ENCODE measurements around the gene RAPGEF4.

RAPGEF4 gene

DNA sequence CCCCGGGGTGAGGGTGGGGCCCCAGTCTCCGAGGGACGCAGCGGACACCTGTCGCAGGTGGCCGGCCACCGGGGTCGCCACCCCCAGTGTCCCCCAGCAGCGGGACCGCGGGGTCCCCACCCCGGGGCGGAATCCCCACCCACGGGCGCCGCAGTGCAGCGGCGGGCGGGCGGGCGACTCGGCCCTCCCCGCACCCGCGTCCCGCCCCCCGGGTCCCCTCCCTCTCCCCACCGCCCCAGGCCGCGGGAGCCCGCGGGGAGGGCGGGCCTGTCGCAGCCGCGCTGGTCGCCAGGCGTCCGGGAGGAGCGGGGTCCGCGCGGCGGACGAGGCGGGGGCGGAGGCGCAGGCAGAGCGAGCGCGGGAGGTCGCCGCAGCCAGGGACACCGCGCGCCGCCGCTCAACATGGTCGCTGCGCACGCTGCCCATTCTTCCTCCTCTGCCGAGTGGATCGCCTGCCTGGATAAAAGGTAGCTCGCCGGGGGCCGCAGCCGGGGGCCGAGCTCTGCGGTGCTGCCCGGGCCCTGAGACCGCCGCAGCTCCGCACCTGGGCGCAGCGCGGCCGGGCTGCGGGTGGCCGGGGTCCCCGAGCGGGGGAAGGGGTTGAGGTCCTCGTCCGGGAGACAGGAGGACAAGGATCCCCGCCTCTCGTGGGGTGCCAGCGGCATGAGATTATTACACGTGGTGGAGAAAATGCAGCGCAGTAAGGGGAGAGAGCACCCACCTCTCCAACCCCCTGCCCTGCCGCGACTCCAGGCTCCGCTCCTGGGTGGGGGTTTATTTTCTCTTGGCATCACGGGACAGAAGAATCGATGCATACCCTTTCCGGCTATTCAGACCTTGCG, at the start of gene RAPGEF4:
RAPGEF4 (plus strand) TSS at position 264 of the 842 bp plus-strand sequence; CDS start at position 403, 139 bp downstream.
- peak; percentile 3 for DNase-seq

DNA sequence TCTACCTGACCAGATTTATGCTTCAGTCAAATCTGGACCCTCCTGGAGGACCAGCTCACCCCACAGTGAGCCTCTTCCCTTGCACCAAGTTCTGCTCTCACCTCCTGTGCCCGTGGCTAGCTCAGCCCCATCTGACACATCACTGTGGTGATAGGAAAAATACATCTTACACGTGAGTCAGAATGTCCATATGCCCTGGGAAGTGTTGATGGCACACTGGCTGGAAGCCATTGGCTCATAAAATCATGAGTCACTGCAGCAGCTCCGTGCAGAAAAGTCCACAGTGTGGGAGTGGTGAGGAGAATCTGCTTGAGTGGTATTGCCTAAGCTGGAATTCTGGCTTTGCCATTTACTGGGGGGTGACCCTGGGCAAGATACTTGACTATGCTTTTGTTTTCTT, 42.6 kb upstream of the RAPGEF4 start:
- peak; percentile 29 for DNase-seq

GRCh38 chr2:172693529-172694455, 41.9 kb upstream of the RAPGEF4 start:
- DNase-seq: no peak

DNA sequence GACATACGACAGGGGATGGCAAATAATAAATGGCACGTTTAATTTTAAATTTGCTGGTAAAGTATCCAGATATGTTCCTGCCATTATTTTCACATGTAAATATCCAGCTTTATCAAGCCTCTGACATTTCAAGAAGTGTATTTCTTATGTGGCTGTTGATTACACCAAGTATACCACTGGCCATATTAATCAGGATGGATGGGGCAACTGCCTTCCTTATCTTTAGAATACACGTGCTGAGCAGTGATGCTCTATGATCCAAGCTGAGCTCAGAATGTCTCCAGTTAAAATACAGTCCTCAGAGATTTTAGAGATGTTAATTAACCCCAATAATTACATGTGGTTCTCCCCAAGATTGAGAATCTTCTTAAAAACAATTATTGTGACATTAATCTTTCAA, 38.3 kb upstream of the RAPGEF4 start:
- no peak for DNase-seq

DNA sequence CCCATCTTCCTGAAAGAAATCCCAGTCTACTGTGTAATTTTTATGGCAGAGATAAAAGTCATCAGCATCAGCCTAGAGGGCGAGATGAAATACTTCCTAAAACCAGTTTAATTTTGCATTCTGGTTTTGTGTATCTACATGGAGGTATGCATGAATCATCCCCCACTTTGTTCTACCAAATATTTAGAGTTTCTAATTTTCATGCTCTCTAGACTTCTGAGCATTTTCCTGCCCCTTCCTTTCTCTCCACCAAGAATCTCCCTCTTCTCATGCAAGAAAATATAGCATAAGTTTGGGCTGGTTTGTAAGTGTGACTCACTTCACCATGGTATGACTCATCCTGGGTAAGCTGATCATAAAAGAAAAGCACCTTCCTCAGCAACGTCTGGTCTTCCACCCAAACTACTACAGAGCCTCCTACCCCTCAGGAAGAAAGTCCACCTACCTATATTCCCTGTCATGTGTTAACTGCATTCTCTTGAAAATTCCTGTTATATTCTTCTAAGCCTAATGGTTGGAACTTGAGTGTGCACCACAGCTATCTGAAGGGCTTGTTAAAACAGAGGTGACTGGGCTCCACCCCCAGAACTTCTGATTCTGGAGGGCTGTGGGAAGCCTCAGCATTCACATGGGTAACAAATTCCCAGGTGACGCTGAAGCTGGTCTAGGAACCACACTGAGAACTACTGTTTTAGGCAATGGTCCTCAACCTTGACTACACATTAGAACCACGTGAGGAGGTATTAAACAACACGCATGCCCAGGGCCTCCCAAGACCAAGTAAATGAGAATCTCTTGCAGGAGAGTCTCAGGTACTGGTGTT, 37.4 kb upstream of the RAPGEF4 start:
- no peak for DNase-seq

DNA sequence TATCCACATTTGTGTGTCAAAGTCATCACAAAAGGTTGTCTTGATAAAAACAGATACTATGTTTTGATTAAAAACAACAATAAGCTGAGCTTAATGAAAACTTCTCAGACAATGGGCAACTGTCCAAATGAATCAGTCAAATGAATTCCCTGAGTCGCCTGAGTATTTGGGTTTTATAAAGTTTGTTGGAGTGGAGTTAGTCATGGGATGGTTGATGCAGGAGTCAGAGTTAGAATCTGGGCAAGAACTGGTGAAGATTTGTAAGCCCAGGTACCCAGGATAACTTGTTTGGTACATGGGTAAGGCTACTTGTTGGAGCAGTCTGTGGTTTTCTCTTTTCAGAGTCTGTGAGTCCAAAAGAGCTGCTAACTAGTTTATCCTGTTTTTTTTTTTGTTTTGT, 34.4 kb upstream of the RAPGEF4 start:
- DNase-seq: no peak

- no peak for DNase-seq
Observed at GRCh38 chr2:172702451-172702850, 33.2 kb upstream of the RAPGEF4 start.

DNA sequence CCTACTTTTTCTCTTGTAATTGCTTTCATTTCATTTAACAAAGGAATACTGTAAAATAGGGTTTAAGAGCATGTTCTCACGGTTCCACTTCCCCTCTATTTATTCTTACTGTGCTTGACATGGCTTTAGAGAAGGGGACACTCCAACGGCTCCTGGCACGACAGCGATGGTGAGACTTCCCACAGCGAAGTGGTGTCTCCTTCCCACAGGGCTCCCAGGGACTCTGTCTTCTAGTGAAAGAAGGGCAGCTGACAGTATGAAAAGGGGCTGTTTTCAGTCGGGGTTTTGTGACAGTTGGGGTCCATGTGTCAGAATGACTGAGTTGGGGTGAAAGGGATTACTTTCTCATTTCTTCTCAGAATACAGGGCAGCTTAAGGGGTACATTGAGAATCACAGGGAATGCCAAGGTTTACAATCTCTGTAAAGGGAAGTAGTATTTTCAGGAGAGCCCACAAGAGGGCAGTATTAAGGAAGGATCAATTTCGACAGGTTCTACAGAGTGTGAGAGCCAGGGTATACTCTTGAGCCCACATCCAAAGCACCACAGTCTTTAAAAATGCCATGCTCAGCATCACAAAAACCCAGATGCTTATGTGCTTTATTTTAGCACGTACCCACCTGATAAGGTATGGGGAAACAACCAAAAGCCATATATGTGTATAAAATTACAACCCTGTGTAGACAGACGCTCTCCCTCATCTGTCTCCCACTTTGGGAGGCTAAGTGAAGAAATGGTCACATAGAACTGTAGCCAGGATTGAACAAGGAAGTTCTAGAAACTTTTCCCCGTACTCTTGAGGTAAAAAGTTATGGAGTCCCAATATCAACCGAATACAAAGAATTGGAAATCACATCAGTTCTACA, 31.3 kb upstream of the RAPGEF4 start:
- DNase-seq: no peak

- DNase-seq: no peak
Observed at GRCh38 chr2:172705352-172705751, 30.3 kb upstream of the RAPGEF4 start.

DNA sequence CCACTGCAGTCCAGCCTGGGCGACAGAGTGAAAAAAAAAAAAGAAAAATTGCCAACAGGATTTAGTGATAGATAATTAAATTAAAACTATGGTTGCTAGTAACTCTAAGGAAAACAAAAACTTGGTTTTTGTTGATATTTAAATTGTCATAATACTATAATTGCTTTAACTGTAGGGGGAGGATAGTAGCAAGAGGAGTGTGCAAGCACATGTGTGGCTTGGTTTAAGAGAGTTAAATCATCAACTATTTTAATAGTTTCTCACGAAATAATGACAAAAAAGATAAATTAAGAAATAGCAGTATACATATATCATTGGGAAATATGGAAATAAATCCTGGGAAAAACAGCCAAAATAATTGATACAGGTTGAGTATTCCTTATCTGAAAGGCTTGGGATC, 27.4 kb upstream of the RAPGEF4 start:
- DNase-seq: no peak

- DNase-seq: no peak
Observed at GRCh38 chr2:172709566-172710291, 25.9 kb upstream of the RAPGEF4 start.

DNA sequence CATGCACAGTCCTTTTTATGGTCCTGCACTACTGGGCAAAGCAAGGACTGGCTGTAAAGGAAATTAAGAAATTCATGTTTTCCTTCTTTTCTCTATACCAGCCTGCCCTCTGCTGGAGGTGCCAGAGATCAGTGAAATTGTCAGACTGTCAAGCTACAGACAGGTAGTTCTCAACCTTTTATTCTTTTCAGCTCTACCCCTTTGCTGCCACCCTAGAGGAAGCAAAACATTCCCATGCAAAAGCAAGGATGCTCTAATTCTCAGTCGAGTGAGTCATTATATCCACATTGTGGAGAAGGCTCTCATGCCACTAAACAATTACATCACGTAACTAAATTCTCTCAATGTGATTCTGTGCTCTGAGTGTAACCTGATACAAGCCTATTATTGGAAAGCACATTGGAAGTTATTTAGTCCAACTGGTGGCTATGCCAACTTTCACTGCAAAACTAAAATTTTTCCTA, 25.0 kb upstream of the RAPGEF4 start:
- peak; percentile 42 for DNase-seq

GRCh38 chr2:172711110-172711509, 24.5 kb upstream of the RAPGEF4 start:
- DNase-seq: no peak

DNA sequence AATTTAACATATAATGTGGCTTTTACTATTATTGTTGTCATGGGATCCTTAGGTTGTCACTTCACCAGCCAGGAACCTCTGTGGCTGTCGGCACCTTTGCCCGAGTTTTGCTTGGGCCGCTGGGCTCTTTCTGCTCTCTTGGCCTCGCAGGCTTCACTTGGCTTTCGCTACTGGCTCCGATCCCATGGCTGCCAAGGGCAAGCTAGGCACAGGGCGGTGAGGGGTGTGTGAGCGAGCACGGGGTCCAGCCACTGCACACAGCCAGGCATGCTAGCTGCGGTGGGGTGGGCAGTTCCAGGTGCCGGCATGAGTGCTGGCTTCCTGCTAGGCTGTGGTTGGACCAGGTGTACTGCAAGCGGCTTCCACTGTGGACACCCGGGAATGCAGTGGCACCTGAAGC, 23.4 kb upstream of the RAPGEF4 start:
- no peak for DNase-seq

DNA sequence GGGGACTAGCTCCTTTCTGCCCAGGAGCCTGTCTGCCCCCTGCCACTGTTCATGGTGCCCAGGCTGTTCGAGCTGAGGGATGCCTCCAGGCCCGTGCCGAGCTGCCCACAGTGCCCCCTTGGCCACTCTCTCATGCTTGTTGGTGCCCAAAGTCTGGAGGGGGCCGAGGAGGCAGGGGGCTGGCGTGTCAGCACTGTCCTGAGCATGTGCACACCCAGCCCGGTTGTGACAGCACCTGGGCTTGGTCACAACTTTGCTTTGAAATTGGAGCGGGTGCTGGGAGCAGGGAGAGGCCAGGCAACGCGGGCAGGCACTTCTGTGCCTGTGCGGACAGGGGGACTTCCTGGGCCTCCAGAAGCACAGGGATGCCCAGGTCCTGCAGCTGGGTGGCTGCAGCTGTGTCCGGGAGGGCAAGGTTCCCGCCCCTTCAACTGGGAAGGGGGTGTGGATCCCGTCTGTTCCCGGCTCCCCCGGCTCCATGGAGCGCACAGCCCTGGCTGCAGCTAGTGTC, 22.2 kb upstream of the RAPGEF4 start:
- DNase-seq: no peak

- no peak for DNase-seq
Observed at GRCh38 chr2:172722481-172722880, 13.2 kb upstream of the RAPGEF4 start.

- DNase-seq: no peak
Observed at GRCh38 chr2:172723286-172723685, 12.4 kb upstream of the RAPGEF4 start.

- DNase-seq: no peak
Observed at GRCh38 chr2:172724724-172725123, 10.9 kb upstream of the RAPGEF4 start.

DNA sequence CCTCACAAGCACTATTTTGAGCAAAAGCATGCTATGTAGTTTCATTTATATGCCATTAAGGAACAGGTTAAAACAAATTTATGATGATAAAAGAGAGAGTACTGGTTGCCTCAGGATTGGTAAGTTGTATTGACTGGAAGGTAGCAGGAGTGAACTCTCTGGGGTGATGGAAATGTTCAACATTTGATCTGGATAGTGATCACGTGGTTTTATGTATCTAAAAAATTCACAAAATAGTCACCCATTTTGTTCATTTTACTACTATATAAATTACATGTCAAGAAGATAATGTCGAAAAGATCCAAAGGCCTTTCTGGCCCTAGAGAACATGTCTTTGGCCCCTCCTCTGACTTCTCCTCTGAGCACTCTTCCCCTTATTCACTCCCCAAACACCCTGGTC, 10.4 kb upstream of the RAPGEF4 start:
- no peak for DNase-seq

DNA sequence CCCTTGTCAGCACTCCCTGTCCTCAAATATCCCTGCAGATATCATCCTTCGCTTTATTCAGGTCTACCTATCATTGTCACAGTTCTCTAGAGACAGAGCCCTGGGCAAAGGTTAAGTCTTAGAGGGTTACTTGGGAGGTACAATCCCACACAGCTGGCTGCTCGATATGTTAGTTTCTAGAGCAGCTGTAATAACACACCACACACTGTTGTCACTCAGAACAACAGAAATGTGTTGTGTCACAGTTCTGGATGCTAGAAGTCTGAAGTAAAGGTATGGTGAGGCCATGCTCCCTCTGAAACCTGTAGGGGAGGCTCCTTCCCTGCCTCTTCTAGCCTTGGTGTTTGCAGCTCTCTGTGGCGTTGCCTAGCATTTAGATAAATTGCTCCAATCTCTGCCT, 9.9 kb upstream of the RAPGEF4 start:
- no peak for DNase-seq

DNA sequence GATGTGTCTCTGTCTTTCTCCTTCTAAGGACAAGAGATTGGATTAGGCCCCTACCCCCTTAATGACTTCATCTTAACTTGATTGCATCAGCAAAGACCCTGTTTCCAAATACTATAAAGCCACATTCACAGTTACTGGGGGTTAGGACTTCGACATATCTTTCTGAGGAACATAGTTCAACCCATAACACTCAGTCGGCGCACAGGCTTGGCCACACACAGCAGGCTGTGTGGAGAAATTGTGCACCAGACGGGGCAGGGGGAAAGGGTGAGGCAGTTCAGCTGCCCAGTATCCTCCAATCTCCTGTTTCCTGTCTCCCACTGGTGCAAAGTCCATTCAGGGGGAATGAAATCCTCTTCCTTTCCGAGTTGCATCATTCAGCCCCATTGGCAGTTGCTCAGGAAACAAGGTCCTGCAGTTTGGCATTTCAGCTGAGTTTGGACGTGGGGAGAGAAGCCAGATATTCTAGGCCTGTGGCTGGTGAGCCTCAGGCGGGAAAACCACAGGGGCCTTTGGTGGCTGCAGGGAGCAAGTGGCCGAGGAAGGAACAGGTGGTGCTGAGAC, 9.4 kb upstream of the RAPGEF4 start:
- DNase-seq: no peak

Measured in stimulated activated CD4-positive, alpha-beta T cell treated with anti-CD3 and anti-CD28 coated beads, Interleukin-4, amount 100 ng/mL, for 1 hour (primary cell).